NCI-H748 treated with DMSO at 0.1 percent for 48 hours (cell line): Measurements from ENCODE around the gene PLPP2.
A peak's percentile ranks its signal among the peaks of the same experiment; 100 is the strongest.

Experiments used
- DNase-seq: peaks from one replicate; lab custom pipeline; 2025; lab: John Stamatoyannopoulos, UW

Gene PLPP2

GRCh38 chr19:315811-316210 lies 24.6 kb upstream of the PLPP2 start:
- no peak for DNase-seq

DNA sequence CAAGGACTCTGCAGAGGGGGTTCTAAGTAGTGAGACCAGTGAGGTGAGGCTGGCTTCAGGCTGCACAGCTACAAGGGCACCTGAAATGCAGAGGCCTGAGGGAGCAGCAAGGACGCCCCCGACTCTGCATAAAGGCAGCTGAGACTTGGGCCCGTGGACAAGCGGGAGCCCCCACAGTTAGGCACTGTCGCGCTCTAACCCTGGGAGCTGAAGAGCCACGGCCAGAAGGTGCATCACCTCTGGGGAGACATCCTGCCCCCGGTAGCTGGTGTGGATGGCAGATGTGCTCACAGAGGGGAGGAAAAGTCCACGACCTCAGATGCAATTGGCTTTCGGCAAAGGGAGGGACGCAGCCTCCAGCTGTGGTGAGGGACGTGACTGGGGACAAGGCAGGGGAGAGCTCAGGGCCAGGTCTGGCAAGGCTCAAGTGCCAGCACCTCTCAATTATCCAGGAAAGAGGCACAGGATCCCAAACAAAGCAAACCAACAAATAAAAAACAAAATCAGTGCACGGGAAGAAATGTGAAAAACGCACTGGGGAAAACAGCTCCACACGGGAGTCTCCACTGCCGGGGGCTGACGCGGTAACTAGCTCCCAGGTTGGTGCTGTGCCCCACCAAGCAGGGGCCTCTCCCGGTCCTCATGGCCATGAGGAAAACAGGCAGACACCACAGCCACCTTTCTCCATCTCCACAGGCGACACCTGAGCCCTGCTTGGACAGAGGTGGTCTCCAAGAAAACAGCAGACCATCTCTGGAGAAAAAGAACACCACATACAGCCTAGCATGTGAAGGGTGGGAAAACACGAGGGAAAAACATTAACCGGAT lies 23.0 kb upstream of the PLPP2 start:
- no peak for DNase-seq

DNA sequence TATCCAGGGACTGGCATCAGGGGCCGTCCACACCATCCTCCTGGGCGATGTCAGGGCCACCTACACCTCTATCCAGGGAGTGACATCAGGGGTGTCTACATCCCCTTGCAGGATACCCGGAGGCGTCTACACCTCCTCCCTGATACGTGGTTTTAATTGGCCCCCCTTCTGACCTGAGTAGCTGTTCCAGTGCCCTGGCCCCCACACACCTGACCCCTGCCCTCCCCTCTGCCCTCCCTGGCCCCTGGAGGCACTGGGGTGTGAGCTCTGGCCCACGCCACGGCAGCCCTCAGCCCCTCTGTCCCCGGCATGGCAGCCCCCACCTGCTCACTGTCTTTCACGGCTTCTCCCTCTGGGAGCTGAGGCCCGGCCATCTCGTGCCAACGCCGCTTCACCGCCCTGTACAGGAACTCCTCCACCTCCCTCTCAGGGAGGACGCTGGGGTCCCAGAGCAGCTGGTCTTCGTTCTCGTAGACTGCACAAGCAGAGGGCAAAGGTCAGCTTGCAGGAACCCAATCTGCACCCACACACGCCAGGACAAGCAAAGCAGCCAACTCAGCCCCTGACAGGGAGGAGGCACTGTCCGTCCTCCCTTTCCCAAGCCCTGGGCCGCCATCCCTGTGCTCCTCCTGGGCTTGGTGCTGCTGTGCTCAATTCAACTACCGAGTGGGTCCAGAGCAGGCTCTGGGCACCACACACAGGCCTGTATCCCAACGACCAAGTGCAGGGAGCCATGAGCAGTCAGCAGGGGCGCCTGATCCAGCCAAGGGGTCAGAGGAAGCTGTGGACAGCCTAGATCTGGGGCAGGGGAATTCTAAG lies 22.2 kb upstream of the PLPP2 start:
- no peak for DNase-seq

DNA sequence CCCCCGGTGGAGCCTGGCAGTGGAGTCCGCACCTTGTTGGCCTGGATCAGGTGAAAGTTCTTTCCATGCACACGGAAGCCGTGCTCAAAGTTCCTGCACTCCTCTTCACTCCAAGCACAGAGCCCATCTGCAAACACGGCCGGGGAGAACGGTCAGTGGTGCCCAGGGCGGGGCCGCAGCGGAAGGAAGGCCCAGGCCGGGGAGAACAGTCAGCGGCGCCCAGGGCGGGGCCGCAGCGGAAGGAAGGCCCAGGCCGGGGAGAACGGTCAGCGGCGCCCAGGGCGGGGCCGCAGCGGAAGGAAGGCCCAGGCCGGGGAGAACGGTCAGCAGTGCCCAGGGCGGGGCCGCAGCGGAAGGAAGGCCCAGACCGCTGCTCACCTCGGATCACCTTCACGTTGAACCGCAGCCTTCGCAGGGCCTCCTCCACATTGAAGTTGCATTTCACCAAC lies 20.6 kb upstream of the PLPP2 start:
- no peak for DNase-seq

- no peak for DNase-seq
Measured at GRCh38 chr19:310781-311496, 19.7 kb upstream of the PLPP2 start.

DNA sequence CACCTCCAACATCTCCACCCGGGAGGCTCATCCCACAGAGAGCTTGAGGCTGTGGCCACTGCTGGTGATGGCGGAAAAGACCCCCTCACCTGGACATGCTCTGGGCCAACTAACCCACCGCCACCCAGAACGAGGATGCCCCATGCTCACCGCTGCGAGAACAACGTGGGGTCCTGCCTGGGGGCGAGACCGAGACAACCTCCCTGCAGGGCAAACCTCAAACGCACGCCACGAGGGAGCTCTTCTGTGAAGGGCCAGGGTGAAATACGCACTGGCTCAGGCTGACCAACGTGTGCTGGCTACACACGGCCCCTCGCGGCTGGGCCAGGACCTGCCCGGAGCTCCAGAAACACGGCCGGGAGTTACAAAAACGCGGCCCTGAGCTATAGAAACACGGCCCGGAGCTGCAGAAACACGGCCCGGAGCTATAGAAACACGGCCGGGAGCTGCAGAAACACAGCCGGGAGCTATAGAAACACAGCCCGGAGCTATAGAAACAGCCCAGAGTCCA lies 19.0 kb upstream of the PLPP2 start:
- DNase-seq, result no peak

DNA sequence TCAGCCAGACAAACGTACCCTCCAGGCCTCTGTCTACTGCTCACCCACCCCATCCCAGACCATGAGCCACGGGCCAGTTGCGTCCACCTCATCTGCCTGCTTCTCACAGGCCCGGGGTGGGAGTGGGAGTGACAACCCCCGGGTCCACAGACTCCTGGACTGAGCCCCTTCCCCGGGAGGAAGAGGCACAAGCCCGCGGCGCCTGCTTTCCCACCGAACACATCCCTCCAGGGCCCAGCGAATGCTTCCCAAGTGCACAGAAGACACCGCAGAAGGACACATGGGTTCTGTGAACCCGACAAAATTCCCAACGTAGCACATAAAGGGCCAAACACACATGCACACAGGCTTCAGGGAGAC lies 18.0 kb upstream of the PLPP2 start:
- DNase-seq, result no peak

- DNase-seq, result no peak
Measured at GRCh38 chr19:308471-309205, 17.4 kb upstream of the PLPP2 start.

DNA sequence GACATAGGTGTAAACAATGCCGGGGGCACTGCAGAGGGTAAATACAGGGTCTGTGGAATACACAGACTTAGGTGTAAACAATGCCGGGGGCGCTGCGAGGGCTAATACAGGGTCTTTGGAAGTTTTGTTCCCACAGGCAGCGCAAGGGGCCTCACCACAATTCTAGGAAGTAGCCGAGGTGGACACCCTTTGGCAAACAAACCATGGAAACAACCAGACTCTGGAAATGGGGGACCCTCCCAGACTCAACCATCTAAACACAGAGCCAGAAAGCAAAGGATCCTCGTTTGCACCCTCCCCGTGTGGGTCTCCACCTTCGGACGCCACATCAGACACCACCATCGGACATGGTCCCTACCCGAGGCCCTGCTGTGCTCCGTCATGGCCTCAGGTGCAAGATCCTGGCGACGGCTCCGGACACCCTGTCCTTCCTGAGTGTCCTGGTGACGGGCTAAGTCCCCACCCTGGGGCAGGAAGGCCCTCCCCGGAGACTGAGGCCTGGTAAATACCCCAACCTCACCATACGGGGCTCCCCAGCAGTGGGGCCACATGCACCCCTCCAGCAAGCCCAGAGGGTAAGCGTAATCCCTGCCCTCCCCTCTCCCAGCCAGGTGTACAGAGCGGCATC lies 16.7 kb upstream of the PLPP2 start:
- no peak for DNase-seq

- no peak for DNase-seq
Measured at GRCh38 chr19:307111-307531, 15.9 kb upstream of the PLPP2 start.

DNA sequence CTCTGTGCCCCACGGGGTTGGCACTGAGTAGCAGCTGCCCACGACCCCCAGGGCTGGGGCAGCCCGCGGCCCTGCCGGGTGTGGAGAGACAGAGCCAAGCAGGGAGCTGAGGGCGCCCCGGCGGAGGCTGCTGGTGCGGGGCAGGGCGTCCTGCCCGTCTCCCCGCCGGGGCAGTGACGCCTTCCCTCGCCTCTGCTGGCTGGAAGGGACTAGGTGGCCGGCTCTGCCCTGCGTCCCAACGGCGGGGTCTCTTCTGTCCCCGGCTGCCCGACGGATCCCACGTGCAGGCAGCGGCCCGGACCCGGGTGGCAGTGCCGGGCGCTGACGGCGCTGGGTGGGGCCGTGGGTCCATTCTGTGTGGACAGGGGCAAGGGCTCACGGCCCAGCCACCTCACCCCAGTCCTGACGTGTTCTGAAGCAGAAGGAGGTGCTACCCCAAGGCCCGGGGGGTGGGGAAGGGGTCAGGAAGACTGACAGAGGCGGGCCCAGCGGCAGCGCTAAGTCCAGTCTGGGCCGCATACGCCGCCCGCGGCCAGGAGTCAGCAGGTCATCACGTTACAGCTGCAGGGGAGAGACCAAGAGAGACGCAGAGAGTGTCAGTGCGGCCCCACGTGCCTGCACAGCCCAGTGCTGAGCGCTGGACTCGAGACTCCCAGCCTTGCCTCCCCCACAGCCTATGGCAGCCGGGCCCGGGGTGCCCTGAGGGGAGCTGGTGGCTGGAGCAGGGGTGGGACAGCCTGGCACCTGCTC lies 15.1 kb upstream of the PLPP2 start:
- DNase-seq, result no peak

DNA sequence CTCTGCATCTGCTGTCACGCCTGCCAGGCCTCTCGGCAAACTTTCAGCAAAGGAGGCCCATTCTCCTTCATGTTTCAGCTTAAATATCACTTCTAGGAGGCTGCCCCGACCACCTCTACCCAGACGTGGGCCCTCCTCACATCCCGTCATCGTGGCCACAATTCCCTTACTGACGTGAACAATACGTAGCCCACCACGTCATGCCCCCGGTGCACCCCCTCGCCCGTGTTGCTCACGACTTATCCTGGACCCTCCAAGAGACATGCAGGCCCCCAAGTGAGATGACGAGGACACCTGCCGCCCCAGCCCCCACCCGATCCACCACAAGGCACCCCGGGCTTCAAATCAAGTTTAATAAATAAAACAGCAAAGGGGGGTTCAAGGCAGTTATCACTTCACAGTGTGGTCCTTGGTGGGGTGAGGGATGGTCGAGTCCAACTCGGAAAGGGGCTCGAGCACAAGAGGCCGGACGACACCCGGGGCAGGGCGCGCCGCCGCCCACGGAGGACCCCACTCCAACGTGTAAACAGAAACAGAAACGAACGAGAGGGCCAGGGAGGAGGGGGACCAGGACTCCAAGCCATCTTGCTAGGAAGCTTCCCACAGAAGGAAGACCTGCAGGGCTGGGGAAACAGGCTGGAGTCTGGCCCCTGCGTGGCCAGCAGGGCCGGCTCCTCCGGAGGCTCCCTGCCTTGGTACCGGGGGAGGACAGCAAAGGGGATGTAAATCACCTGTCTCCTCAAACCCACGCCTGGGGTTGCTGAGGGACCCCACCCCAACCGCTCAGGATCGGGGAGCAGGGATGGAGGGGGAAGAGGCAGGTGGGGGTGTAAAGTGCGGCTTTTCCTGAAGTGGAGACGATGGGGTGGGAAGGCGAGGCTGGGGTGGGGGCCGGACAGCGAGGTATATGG lies 14.3 kb upstream of the PLPP2 start:
- DNase-seq, result no peak

GRCh38 chr19:296476-297225 lies 5.4 kb upstream of the PLPP2 start:
- DNase-seq, result no peak

GRCh38 chr19:295687-296370 lies 4.6 kb upstream of the PLPP2 start:
- no peak for DNase-seq

GRCh38 chr19:294946-295686 lies 3.9 kb upstream of the PLPP2 start:
- DNase-seq, result peak; percentile 10

GRCh38 chr19:294341-294945 lies 3.2 kb upstream of the PLPP2 start:
- DNase-seq, result no peak
